ENCODE results near the gene APOA4.

DNA sequence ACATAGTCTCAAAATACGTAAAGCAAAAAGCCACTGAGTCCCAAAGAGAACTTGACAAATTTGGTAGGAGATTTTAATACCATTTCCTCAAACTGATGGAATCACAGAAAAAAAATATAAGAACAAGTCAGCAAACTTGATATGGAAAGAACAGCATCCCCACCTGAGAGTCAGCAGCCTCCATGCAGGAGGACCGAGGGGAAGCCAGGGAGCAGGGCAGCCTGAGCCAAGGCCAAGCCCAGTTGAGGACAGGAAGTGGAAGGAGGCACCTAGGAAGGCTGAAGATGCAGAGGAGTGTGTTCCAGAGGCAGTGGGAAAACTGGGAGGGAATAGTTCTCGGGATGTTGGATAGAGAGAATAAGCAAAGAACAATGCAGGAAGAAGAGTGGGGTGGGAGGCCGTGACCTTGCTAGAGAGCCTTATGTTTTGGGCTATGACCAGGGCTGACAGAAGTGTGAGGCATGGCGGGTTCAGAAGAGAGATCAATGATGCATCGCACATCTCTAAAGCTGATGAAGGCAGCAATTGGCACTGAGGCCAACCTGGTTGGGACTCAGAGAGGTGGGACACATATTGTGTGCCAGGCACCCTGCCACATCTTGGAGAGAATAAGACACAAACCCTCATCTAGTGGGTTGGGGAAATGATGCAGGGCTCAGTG is 15.4 kb downstream of the APOA4 start:
- TF ChIP-seq TAF1 (IDR thresholded peaks at IDR 0.05; ENCODE audit: low read depth) (no peak), POLR2AphosphoS5 (IDR thresholded peaks at IDR 0.05) (no peak), EZH2 (IDR thresholded peaks at IDR 0.05; ENCODE audit: borderline replicate concordance, insufficient read depth, low read length, poor library complexity, severe bottlenecking) (no peak), SMC3 (conservative IDR thresholded peaks at IDR 0.05; ENCODE audit: poor library complexity) (no peak), RAD21 (conservative IDR thresholded peaks at IDR 0.05) (no peak), EP300 (conservative IDR thresholded peaks at IDR 0.05; ENCODE audit: poor library complexity, severe bottlenecking) (no peak), MXI1 (conservative IDR thresholded peaks at IDR 0.05; ENCODE audit: poor library complexity, severe bottlenecking) (no peak)
- TF ChIP-seq, protein P1, sequence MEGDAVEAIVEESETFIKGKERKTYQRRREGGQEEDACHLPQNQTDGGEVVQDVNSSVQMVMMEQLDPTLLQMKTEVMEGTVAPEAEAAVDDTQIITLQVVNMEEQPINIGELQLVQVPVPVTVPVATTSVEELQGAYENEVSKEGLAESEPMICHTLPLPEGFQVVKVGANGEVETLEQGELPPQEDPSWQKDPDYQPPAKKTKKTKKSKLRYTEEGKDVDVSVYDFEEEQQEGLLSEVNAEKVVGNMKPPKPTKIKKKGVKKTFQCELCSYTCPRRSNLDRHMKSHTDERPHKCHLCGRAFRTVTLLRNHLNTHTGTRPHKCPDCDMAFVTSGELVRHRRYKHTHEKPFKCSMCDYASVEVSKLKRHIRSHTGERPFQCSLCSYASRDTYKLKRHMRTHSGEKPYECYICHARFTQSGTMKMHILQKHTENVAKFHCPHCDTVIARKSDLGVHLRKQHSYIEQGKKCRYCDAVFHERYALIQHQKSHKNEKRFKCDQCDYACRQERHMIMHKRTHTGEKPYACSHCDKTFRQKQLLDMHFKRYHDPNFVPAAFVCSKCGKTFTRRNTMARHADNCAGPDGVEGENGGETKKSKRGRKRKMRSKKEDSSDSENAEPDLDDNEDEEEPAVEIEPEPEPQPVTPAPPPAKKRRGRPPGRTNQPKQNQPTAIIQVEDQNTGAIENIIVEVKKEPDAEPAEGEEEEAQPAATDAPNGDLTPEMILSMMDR (IDR thresholded peaks at IDR 0.05; ENCODE audit: poor library complexity, severe bottlenecking): no peak
- TF ChIP-seq, protein P2, sequence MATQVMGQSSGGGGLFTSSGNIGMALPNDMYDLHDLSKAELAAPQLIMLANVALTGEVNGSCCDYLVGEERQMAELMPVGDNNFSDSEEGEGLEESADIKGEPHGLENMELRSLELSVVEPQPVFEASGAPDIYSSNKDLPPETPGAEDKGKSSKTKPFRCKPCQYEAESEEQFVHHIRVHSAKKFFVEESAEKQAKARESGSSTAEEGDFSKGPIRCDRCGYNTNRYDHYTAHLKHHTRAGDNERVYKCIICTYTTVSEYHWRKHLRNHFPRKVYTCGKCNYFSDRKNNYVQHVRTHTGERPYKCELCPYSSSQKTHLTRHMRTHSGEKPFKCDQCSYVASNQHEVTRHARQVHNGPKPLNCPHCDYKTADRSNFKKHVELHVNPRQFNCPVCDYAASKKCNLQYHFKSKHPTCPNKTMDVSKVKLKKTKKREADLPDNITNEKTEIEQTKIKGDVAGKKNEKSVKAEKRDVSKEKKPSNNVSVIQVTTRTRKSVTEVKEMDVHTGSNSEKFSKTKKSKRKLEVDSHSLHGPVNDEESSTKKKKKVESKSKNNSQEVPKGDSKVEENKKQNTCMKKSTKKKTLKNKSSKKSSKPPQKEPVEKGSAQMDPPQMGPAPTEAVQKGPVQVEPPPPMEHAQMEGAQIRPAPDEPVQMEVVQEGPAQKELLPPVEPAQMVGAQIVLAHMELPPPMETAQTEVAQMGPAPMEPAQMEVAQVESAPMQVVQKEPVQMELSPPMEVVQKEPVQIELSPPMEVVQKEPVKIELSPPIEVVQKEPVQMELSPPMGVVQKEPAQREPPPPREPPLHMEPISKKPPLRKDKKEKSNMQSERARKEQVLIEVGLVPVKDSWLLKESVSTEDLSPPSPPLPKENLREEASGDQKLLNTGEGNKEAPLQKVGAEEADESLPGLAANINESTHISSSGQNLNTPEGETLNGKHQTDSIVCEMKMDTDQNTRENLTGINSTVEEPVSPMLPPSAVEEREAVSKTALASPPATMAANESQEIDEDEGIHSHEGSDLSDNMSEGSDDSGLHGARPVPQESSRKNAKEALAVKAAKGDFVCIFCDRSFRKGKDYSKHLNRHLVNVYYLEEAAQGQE (IDR thresholded peaks at IDR 0.05; ENCODE audit: borderline replicate concordance): no peak
